Effector memory CD4-positive, alpha-beta T cell (primary cell): Measurements from ENCODE around the gene ZNF469.

Experiments
- DNase-seq, 3 donors: peaks; one replicate each; pipeline ENCODE4 v3.0.0-alpha.2; 2020
- H3K27ac ChIP-seq: 2 replicates; pipeline ENCODE4 v1.7.0; 2013; ENCODE audit warnings: mild to moderate bottlenecking, low read length, moderate library complexity; ENCODE audit not compliant: insufficient read depth, poor library complexity, severe bottlenecking
- H3K27me3 ChIP-seq: replicated peaks from 2 replicates; pipeline ENCODE4 v1.7.0; 2013; ENCODE audit warnings: mild to moderate bottlenecking, low read length; ENCODE audit not compliant: insufficient read depth, control insufficient read depth, poor library complexity, severe bottlenecking
- H3K36me3 ChIP-seq: 2 replicates; pipeline ENCODE4 v1.7.0; 2013; ENCODE audit warnings: mild to moderate bottlenecking, low read length, moderate library complexity; ENCODE audit not compliant: control insufficient read depth, insufficient read depth
- H3K4me1 ChIP-seq: 2 replicates; pipeline ENCODE4 v1.7.0; 2013; ENCODE audit warnings: low read length, mild to moderate bottlenecking; ENCODE audit not compliant: control insufficient read depth, insufficient read depth, poor library complexity, severe bottlenecking
- H3K4me3 ChIP-seq: 2 replicates; pipeline ENCODE4 v1.7.0; 2013; ENCODE audit warnings: low read length, low read depth, mild to moderate bottlenecking; ENCODE audit not compliant: insufficient read depth, poor library complexity, severe bottlenecking
- H3K9me3 ChIP-seq: 2 replicates; pipeline ENCODE4 v1.7.0; 2013; ENCODE audit warnings: mild to moderate bottlenecking, low read length, moderate library complexity; ENCODE audit not compliant: control insufficient read depth

Gene ZNF469

DNA sequence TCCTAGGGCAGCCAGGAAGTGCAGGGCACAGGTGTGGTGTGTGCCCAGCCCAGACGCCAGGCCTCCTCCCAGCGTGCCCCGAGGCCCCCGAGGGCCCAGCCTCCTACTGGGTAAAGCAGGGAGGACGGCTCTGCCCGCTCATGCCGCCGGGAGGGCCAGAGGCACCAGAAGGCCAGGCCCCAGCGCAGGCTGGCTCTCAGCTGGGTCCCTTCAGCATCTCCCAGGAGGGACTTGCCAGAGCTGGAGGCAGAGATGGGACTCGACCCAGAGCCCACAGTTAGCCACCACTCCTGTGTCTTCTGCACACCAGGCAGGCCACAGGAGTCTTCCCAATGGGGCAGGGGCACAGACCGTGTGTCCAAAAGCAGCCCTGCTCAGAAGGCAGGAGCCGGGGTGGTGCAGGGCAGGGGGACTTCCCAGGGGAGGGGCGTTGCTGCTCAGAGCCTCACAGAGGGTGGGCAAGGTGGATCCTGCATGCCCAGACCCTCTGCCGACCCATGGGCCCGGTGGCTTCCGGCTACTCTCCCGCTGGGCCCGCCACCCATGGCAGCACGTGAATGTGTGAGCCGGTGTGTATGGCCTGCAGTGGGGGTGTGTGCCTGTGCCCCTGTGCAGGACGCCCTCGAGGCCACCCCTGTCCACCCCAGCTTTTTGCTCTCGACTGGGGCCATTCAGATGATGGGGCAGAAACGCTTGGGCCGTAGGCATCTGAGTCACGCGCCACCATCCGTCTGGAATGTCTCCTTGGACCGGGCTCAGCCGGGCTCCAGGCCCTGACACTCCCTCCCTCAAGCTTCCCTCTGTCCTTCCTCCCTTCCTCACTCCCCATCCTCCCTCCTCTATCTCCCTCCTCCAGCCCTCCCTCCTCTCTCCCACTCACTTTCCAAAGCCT lies 5.7 kb upstream of the ZNF469 start:
- Histone ChIP-seq H3K9me3 (no peaks in the 10 kb centered on the region), H3K27ac (no peak overlapping the region), H3K36me3 (no peaks in the 10 kb centered on the region), H3K27me3 (no peaks in the 10 kb centered on the region), H3K4me1 (no peaks in the 10 kb centered on the region), H3K4me3 (no peak overlapping the region)
- DNase-seq: no peak

DNA sequence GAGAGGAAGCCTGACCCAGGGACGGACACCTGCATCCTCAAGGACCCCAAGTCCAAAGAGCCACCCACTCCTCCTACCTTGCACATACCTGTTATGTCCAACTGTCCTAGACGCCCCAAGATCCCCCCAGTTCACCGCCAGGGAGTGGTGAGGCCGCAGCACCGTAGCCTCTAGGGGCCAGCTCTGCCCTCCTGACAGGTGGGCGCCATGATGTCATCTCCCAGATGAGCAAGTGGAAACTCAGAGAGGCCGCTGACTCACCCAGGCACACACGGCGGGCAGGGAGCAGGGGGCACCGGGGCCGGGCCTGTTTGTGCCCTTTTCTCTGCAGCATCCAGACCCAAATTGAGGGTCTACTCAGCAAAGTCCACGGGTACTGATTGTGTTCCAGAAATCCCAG lies 4.8 kb upstream of the ZNF469 start:
- Histone ChIP-seq H3K4me3 (no peak overlapping the region), H3K9me3 (no peaks in the 10 kb centered on the region), H3K27me3 (peaks cover 6% of the 10 kb centered on the region), H3K4me1 (no peaks in the 10 kb centered on the region), H3K27ac (no peak overlapping the region), H3K36me3 (no peaks in the 10 kb centered on the region)
- no peak for DNase-seq

GRCh38 chr16:88378401-88378800 lies 4.4 kb upstream of the ZNF469 start:
- no peak for DNase-seq
- Histone ChIP-seq H3K9me3 (no peaks in the 10 kb centered on the region), H3K27ac (no peak overlapping the region), H3K36me3 (no peaks in the 10 kb centered on the region), H3K4me3 (no peak overlapping the region), H3K27me3 (peaks cover 6% of the 10 kb centered on the region), H3K4me1 (no peaks in the 10 kb centered on the region)

- Histone ChIP-seq H3K36me3 (no peaks in the 10 kb centered on the region), H3K4me3 (no peak overlapping the region), H3K27me3 (peaks cover 9% of the 10 kb centered on the region), H3K9me3 (no peaks in the 10 kb centered on the region), H3K4me1 (peaks cover 5% of the 10 kb centered on the region), H3K27ac (no peak overlapping the region)
- DNase-seq: no peak
Observed at GRCh38 chr16:88378836-88379693, 3.7 kb upstream of the ZNF469 start.

DNA sequence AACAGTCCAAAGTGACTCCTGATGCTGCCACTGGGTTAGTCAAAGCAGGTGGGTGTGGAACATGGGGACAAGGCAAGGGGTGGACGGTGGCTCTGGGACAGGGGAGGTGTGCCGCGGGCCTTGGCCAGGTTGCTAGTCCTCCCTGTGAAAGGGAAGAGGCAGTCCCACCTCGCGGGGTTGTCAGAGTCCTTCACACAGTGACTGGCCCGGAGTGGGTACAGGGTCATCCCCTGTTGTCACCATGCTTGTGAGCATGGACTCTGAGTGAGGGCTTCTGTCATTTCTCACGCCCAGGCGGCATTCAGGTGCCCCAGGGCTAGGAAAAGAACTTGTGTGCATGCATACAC lies 3.1 kb upstream of the ZNF469 start:
- no peak for DNase-seq
- Histone ChIP-seq H3K27ac (no peak overlapping the region), H3K4me1 (peaks cover 5% of the 10 kb centered on the region), H3K36me3 (no peaks in the 10 kb centered on the region), H3K9me3 (no peaks in the 10 kb centered on the region), H3K4me3 (no peak overlapping the region), H3K27me3 (peaks cover 15% of the 10 kb centered on the region)

GRCh38 chr16:88380099-88380498 lies 2.7 kb upstream of the ZNF469 start:
- H3K36me3 ChIP-seq: no peaks in the 10 kb centered on the region
- H3K9me3 ChIP-seq: no peaks in the 10 kb centered on the region
- peaks cover 15% of the 10 kb centered on the region for H3K27me3 ChIP-seq
- H3K4me3 ChIP-seq: no peak overlapping the region
- peaks cover 5% of the 10 kb centered on the region for H3K4me1 ChIP-seq
- no peak for DNase-seq
- no peak overlapping the region for H3K27ac ChIP-seq

- H3K4me3 ChIP-seq: no peak overlapping the region
- H3K36me3 ChIP-seq: no peaks in the 10 kb centered on the region
- H3K9me3 ChIP-seq: no peaks in the 10 kb centered on the region
- H3K27ac ChIP-seq: no peak overlapping the region
- peaks cover 5% of the 10 kb centered on the region for H3K4me1 ChIP-seq
- peaks cover 17% of the 10 kb centered on the region for H3K27me3 ChIP-seq
- DNase-seq: no peak
Observed at GRCh38 chr16:88380619-88381018, 2.1 kb upstream of the ZNF469 start.

DNA sequence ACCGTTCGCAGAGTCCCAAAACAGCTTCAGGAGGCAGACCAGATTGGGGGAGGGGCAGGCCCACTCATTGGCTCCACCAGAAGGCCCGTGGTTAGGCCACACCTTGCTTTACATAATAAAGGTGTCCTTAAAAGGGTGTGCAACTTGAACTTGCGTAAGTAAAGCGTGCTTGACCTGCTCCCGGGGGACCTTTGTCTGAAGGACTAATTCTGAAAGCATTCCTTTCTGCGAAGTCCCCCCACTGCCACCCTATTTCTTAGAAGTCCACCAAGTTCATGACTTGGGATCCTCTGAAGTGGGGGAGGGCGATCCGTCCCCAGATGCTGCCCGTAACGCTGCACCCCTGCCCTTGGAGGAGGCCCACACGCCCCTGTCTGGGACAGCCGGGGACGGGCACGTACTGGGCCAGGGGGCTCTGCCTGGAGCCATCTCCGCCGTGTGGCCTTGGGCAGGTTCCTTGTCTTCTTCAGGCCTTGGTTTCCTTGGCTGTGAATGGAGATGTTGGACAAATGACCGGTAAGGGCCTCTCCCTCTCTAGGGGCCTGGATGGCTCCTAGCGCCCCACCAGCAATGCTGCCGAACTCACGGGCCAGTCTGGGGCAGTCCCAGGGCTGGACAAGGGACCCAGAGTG lies 823 bp upstream of the ZNF469 start:
- no peak overlapping the region for H3K27ac ChIP-seq
- H3K9me3 ChIP-seq: no peaks in the 10 kb centered on the region
- no peaks in the 10 kb centered on the region for H3K36me3 ChIP-seq
- no peak for DNase-seq
- H3K4me3 ChIP-seq: no peak overlapping the region
- H3K27me3 ChIP-seq: peaks cover 22% of the 10 kb centered on the region
- H3K4me1 ChIP-seq: peaks cover 5% of the 10 kb centered on the region

DNA sequence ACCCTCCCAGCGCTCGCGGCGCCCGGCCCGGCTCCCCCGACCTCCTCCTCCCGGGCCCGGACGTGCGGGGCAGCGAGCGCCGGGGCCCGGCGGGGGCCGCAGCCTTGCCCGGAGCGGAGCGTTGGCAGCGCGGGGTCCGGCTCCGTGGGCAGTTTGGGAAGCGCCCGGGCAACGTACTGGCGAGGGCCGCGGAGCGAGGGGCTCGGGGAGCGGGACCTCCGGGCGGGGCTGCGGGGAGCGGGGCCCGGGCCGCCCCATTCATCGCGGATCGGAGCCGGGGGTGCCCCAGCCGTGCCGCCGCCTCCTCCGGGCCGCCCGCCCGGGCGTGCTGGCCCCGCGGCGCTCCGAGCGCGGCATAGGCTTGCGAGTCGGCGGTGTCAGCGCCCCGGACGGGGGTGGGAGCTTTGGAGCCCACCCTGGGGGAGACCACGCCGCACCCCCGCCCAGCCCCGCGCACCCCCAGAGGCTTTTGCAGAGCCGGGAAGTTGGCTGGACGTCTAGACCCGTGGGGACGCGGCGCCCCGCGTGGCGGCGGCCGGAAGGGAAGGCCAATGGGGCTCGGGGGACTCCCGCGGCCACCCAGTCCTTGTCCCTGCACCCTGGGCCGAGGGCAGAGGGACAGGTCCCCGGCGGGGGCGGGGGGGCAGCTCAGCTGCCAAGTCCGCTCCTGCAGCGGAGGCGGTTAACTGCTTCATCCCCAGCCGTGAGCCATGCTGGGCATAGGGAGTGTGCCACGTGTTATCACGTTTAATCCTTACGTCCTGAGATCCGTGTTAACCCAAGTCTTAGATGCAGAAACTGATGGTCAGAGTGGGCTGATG lies 852 bp downstream of the ZNF469 start:
- Histone ChIP-seq H3K4me1 (peaks cover 5% of the 10 kb centered on the region), H3K27me3 (peaks cover 22% of the 10 kb centered on the region), H3K27ac (no peak overlapping the region), H3K9me3 (no peaks in the 10 kb centered on the region), H3K36me3 (no peaks in the 10 kb centered on the region), H3K4me3 (no peak overlapping the region)
- no peak for DNase-seq
